K562 (cell line): Measurements from ENCODE around the gene CELF4. TPM values are rescaled to one million over a fixed set of nuclear protein-coding genes. Genes with fewer than 3 reads are reported as not detected.

ENCODE experiments used
- ATAC-seq: fragments of 200-7000 bp; cut with Tn5 transposase; 3 replicates; pipeline ENCODE4 v1.9.1; 2020; ENCODE audit warnings: moderate library complexity
- BruUV-seq: library from RNA; stranded (reverse); fragments of 400-500 nt; replicated peaks from 2 replicates; lab custom pipeline; 2021; lab: Mats Ljungman, UMichigan
- CTCF ChIA-PET: fragments of 300-600 bp; formaldehyde crosslinking; extraction: SDS; loops from one replicate; lab custom pipeline; 2021; ENCODE audit warnings: low intra/inter-chr PET ratio; lab: Yijun Ruan, JAX
- POLR2A ChIA-PET: fragments of 300-600, 350-650 bp; sonication (Branson Sonifier 250); formaldehyde crosslinking; extraction: SDS; loops from one replicate; lab custom pipeline; 2021; ENCODE audit warnings: antibody characterized with exemption, inconsistent platforms; lab: Yijun Ruan, JAX
- DNase-seq, 4 experiments: peaks; one replicate each; pipeline versions ENCODE4 v3.0.0 to v3.0.0-alpha.2; 2011 to 2018; ENCODE audit warnings: low spot score in 3 of 4, mixed read lengths in 3 of 4; ENCODE audit errors: extremely low read depth in 1 of 4
- FAIRE-seq: peaks from 2 replicates; lab custom pipeline; 2011; peaks lifted over from hg19 to GRCh38; lab: Jason Lieb, UNC
- H2AFZ ChIP-seq: 2 replicates; pipeline ENCODE4 v1.6.0; 2011; ENCODE audit warnings: low read depth, low read length, control low read depth, inconsistent platforms
- H3K27ac ChIP-seq: fragments of 200-600 bp; 3 replicates; pipeline ENCODE4 v1.8.0; 2011; ENCODE audit warnings: low read depth, mild to moderate bottlenecking, control low read depth, inconsistent platforms, low read length, moderate library complexity, mixed read lengths; ENCODE audit errors: extremely low read depth
- H3K27me3 ChIP-seq, 2 experiments: fragments of 300-600 bp in 1 of 2; 2 replicates in 1 of 2; 3 replicates in 1 of 2; pipeline versions ENCODE4 v1.6.0 to v1.8.0; 2011; ENCODE audit warnings: inconsistent platforms in 2 of 2, low read length in 2 of 2, mild to moderate bottlenecking in 1 of 2, mixed read lengths in 1 of 2, moderate library complexity in 1 of 2; ENCODE audit not compliant: control insufficient read depth in 2 of 2, insufficient read depth in 2 of 2
- H3K36me3 ChIP-seq: fragments of 300-600 bp; 3 replicates; pipeline ENCODE4 v1.8.0; 2011; ENCODE audit warnings: mild to moderate bottlenecking, low read length, inconsistent platforms; ENCODE audit not compliant: control insufficient read depth, insufficient read depth
- H3K4me1 ChIP-seq, 2 experiments: fragments of 200-600 bp in 1 of 2; replicated peaks in 1 of 2; 2 replicates in 1 of 2; 3 replicates in 1 of 2; pipeline versions ENCODE4 v1.5.1 to v1.8.0; 2011; ENCODE audit warnings: inconsistent platforms in 2 of 2, low read length in 2 of 2, mild to moderate bottlenecking in 1 of 2, mixed read lengths in 1 of 2, moderate library complexity in 1 of 2; ENCODE audit not compliant: control insufficient read depth in 2 of 2, insufficient read depth in 2 of 2
- H3K4me2 ChIP-seq: 2 replicates; pipeline ENCODE4 v1.6.1; 2011; ENCODE audit warnings: low read length, control low read depth, inconsistent platforms, mixed read lengths; ENCODE audit not compliant: insufficient read depth
- H3K4me3 ChIP-seq: fragments of 200-600 bp; sonication (generic), shearing (Covaris generic); 2 replicates; pipeline ENCODE4 v1.5.1; 2016; ENCODE audit warnings: control low read depth, inconsistent platforms
- H3K79me2 ChIP-seq: fragments of 200-600 bp; 3 replicates; pipeline ENCODE4 v1.8.0; 2011; ENCODE audit warnings: low read length, inconsistent platforms; ENCODE audit not compliant: control insufficient read depth, insufficient read depth
- H3K9ac ChIP-seq, 2 experiments: 2 replicates each; pipeline versions ENCODE4 v1.6.0 to v1.6.1; 2011; ENCODE audit warnings: low read depth in 2 of 2, low read length in 2 of 2, control low read depth in 1 of 2, inconsistent platforms in 1 of 2, mild to moderate bottlenecking in 1 of 2, mixed read lengths in 1 of 2; ENCODE audit not compliant: insufficient read depth in 1 of 2
- H3K9me1 ChIP-seq: one replicate; pipeline ENCODE4 v1.6.0; 2011; ENCODE audit warnings: inconsistent platforms, mild to moderate bottlenecking, low read length, moderate library complexity; ENCODE audit not compliant: control insufficient read depth, insufficient read depth
- H3K9me3 ChIP-seq: replicated peaks from 2 replicates; pipeline ENCODE4 v1.5.1; 2011; ENCODE audit warnings: low read depth, low read length, inconsistent platforms; ENCODE audit not compliant: control insufficient read depth, insufficient read depth
- H4K20me1 ChIP-seq: replicated peaks from 2 replicates; pipeline ENCODE4 v1.6.1; 2011; ENCODE audit warnings: low read length, inconsistent platforms, mixed read lengths; ENCODE audit not compliant: control insufficient read depth, insufficient read depth
- NFIX ChIP-seq: fragments of 250-450 bp; sonication (Bioruptor Pico); IDR thresholded peaks from 2 replicates; pipeline ENCODE4 v1.4.0; 2020; ENCODE audit warnings: low read depth, mild to moderate bottlenecking, moderate library complexity
- RBM25 ChIP-seq: fragments of 200-400 bp; formaldehyde crosslinking; IDR thresholded peaks from 2 replicates; pipeline ENCODE4 v1.6.1; 2018; ENCODE audit warnings: low read length, low read depth, moderate library complexity; ENCODE audit not compliant: severe bottlenecking
- WGBS: fragments of 100-300 bp; shearing (Covaris generic); methylation state at CpG from one replicate; pipeline ENCODE4 v1.1.6; 2016; ENCODE audit warnings: low coverage, mixed read lengths; ENCODE audit not compliant: insufficient coverage; ENCODE audit errors: missing lambda C conversion rate; 5-methylcytosine and 5-hydroxymethylcytosine counted together
- in situ Hi-C: fragments of 300-500 bp; cut with MboI; formaldehyde crosslinking; loops from 4 replicates; pipeline ENCODE4 v1.15.0; 2018; ENCODE audit warnings: inconsistent platforms, mixed read lengths
- intact Hi-C: fragments of 100-400 bp; cut with micrococcal nuclease; formaldehyde crosslinking; loops from 2 replicates; pipeline ENCODE4 v1.14.2; 2022
- polyA plus RNA-seq, 8 experiments: library from polyadenylated mRNA; depleted of rRNA in 4 of 8; stranded (reverse) in 5 of 8; unstranded in 3 of 8; fragments of >200 nt; fragmentation: Nextera tagmentation in 2 of 8; fragmentation: Illumina TruSeq in 1 of 8; extraction: Ambion mirVana in 2 of 8; extraction: Trizol in 1 of 8; gene quantifications; 2 replicates each; pipeline versions ENCODE4 v1.2.1 to v1.2.3, GENCODE V29; 2011 to 2014; ENCODE audit warnings: inconsistent platforms in 1 of 8, missing spikeins in 1 of 8
- total RNA-seq, 7 experiments: library from RNA; depleted of rRNA in 6 of 7; stranded (reverse); fragments of >200 nt in 6 of 7; fragmentation: Illumina TruSeq in 2 of 7; extraction: Trizol in 2 of 7; gene quantifications; 2 replicates each; pipeline versions ENCODE4 v1.2.1 to v1.2.3, GENCODE V29; 2011 to 2021; ENCODE audit warnings: low replicate concordance in 1 of 7
- TF ChIP-seq, protein P1 (sequence below): fragments of 250-450 bp; sonication (Bioruptor Pico); IDR thresholded peaks from 2 replicates; pipeline ENCODE4 v1.8.0; 2021; ENCODE audit warnings: moderate library complexity, mild to moderate bottlenecking, inconsistent platforms
- TF ChIP-seq, protein P2 (sequence below): fragments of 250-450 bp; sonication (Bioruptor Pico); IDR thresholded peaks from 2 replicates; pipeline ENCODE4 v1.4.0; 2020; ENCODE audit warnings: mild to moderate bottlenecking, moderate library complexity

Gene CELF4
- total and polyA plus RNA-seq, 9 of the 15 experiments (the other 6 are each of a cell fraction or from before 2014, with no cell fraction given), result 0.04 to 0.24 (median 0.07) TPM; not detected in 3

DNA sequence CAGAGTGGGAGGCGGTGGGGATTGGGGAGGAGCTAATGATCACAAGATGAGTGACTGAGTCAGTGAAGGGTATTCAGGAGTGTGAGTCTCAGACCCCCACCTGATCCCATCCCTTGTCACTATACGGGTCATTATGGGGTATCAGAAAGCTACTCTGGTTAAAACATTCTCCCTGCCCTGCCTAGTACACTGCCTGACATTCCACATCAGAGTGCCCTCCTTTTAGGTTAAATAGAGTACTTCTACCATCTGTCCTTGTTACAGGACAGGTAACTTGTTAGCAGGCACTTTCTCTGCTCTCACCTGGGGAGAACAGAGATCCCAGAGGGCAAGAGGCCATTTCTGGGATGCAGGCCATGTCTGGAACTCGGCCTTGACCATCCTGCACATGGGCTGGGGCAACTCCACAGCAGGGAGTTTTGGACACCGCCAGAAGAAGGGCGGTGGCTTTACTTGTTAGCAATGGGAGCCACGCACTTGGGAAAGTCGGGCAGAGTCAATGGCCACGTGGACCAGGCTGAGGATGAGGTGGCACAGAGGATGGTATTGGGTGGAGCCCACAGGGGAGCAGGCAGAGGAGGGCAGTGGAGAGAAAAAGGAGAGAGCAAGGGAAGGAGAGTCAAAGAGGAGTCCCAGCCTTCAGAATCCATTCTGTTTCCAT is 98.5 kb downstream of the CELF4 start (continued):
- TF ChIP-seq, protein P1, sequence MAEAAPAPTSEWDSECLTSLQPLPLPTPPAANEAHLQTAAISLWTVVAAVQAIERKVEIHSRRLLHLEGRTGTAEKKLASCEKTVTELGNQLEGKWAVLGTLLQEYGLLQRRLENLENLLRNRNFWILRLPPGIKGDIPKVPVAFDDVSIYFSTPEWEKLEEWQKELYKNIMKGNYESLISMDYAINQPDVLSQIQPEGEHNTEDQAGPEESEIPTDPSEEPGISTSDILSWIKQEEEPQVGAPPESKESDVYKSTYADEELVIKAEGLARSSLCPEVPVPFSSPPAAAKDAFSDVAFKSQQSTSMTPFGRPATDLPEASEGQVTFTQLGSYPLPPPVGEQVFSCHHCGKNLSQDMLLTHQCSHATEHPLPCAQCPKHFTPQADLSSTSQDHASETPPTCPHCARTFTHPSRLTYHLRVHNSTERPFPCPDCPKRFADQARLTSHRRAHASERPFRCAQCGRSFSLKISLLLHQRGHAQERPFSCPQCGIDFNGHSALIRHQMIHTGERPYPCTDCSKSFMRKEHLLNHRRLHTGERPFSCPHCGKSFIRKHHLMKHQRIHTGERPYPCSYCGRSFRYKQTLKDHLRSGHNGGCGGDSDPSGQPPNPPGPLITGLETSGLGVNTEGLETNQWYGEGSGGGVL (CRISPR knock-in tag), result no peak
- TF ChIP-seq, all 486 proteins: peak for 0

DNA sequence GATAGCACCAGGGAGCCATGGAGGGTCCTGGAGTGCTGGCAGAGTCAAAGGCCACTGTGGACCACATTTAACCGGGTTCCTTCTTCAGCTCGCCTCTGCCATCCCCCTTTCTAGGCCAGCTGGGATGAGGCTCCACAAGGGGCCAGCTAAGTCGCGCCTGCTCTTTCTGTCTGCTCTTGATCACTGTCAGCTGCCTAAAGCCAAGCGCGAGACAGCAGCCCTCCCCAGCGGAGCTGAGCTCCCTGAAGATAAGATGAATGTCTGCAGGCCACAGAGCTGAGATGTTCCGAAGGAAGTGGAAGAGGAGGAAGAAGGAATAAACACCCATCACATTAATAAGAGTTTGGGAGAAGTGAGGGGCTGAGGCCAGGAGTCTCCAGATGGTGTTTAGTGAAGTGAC is 99.6 kb downstream of the CELF4 start:
- BruUV-seq, result no TSS peak

More for the DNA sequence above, 99.6 kb downstream of the CELF4 start:
- Histone ChIP-seq H2AFZ (no peak overlapping the region), H3K36me3 (no peaks in the 10 kb centered on the region), H3K79me2 (no peaks in the 10 kb centered on the region), H3K4me3 (no peak overlapping the region), H3K9me1 (no peaks in the 10 kb centered on the region), H3K9me3 (no peaks in the 10 kb centered on the region), H3K4me2 (no peak overlapping the region), H3K4me1 (no peaks in the 10 kb centered on the region), H3K27me3 (no peaks in the 10 kb centered on the region), H3K27ac (no peak overlapping the region), H4K20me1 (peaks cover 2% of the 10 kb centered on the region; the same call in 1 of the 2 replicates), H3K9ac (no peak overlapping the region; a peak in 1 of 4 replicates)
- DNase-seq, result no peak
- intact Hi-C loops, result no loop called here
- ChIA-PET CTCF (no interaction called here), POLR2A (interaction anchor here (0.6 to 1.2 kb wide), 2 partner anchors 9 to 155 kb away, joined by 3 to 4 read pairs; no protein-coding TSS in a partner anchor)
- no peak for ATAC-seq
- FAIRE-seq, result no peak
- in situ Hi-C loops, result loop anchor here (10.0 kb wide), 1 partner anchor 1941 kb away; no protein-coding TSS in a partner anchor
- TF ChIP-seq, protein P2, sequence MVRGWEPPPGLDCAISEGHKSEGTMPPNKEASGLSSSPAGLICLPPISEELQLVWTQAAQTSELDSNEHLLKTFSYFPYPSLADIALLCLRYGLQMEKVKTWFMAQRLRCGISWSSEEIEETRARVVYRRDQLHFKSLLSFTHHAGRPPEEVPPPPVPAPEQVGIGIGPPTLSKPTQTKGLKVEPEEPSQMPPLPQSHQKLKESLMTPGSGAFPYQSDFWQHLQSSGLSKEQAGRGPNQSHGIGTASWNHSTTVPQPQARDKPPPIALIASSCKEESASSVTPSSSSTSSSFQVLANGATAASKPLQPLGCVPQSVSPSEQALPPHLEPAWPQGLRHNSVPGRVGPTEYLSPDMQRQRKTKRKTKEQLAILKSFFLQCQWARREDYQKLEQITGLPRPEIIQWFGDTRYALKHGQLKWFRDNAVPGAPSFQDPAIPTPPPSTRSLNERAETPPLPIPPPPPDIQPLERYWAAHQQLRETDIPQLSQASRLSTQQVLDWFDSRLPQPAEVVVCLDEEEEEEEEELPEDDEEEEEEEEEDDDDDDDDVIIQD (CRISPR knock-in tag), result no peak
- TF ChIP-seq RBM25 (no peak), NFIX (CRISPR knock-in tag) (no peak)
- 0% methylated on average over 8 of the region's 8 CpGs for WGBS
